Activated T-helper 9 cell treated with anti-CD3 and anti-CD28 coated beads, Interleukin-2, amount 50 U/mL, for 16 hours (primary cell): ENCODE measurements around the gene KAT8.
"Not testable (repeated sequence)": the region's sequence is repeated elsewhere in the genome, so short reads cannot be mapped to it uniquely, and the experiment has no call there.

Source experiments
- DNase-seq: peaks from one replicate; pipeline ENCODE4 v3.0.0-alpha.2; 2020; ENCODE audit warnings: low read depth

Gene KAT8

DNA sequence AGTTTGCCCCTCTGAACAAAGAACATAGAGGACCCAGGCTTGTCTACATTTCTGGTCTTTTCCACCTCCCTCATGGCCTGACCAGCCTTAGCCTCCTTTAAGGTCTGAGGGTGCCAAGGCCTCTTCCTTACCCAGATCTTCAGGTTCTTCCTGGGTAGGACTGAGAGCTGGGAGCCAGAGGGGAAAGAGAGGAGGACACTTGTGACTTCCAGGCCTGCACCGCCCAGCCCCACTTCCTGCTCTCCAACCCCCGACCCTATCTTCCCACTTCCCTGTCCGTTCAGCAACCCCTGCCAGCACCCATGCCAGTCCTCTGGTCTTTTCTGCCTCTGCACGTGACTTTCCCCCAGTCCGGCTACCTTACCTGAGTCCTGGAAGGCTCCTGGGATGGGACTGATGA is 31.9 kb downstream of the KAT8 start:
- DNase-seq, result no peak

DNA sequence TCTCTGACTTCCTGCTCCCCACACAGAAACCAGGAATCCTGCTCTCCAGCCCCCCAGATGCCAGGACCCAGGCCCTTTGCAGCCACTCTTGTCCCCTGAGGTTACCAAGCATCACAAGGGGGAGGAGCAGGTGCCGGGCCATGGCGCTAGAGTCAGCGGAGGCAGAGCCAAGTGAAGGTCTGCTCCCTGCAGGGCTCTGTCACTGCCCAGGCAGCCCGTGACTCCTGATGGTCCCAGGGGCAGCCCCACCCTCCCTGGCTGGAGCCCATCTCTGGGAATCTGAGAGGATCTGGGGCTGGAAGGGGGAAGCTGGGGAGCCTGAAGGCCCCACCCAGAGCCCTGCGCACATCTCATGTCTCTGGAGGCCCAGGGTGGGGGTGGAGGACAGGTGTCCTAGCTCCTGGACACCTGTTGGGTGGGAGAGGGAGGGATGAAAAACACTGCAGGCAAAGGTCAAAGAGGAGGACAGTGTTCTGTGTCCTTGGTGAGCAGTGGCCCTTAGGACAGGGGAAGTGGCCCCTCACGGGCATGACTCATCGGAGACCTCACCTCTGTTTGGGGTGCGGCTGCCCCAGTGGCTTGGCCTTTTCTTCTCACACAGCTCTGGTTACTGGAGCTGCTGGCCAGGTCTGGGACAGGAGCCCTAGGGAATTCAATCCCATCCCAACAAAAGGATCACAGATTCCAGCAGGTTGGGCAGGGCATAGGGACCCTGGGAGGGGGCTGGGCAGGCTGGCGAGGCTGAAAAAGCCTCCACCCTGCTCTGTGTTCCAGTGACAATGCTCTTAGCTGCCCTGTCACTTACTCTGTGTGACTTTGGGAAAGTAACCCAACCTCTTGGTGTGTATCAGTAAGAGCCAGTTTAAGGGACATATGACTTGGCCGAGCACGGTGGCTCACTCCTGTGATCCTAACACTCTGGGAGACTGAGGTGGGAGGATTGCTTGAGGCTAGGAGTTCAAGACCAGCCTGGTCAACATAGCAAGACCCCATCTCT is 32.7 kb downstream of the KAT8 start, which contains the start of gene PRSS36:
Gene PRSS36, minus strand, starts transcription at position 173 of the 997 bp plus-strand sequence. Its CDS starts 31 bp downstream, at position 142.
- DNase-seq, result no peak

DNA sequence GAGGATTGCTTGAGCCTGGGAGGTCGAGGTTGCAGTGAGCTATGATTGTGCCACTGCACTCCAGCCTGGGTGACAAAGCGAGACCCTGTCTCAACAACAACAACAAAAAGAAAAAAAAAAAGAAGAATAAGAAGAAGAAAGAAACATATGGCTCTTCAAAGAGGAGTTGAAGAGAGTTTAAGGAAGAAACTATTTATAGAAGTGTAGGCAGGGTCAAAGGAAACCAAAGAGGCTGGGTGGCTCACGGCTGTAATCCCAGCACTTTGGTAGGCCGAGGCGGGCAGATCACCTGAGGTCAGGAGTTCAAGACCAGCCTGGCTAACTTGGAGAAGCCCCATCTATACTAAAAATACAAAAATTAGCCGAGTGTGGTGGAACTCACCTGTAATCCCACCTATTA is 33.5 kb downstream of the KAT8 start:
- DNase-seq, result not testable (repeated sequence)

DNA sequence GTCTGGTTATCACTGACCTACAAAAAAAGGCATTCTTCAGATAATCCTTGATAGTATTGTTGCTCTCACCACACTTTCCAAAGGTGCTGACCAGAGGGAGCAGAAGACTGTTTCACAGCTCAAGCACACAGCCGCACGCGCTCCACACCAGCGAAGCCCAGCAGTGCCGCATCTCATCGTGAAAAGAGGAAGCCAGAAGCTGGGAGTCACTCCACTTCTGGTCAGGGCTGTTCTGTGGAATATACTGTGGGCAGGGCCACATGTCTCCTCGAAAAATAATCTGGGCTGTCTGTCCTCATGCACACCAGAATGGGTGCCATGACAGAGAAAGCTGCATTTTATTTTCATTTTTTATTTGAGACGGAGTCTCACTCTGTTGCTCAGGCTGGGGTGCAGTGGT is 39.7 kb downstream of the KAT8 start:
- no peak for DNase-seq

DNA sequence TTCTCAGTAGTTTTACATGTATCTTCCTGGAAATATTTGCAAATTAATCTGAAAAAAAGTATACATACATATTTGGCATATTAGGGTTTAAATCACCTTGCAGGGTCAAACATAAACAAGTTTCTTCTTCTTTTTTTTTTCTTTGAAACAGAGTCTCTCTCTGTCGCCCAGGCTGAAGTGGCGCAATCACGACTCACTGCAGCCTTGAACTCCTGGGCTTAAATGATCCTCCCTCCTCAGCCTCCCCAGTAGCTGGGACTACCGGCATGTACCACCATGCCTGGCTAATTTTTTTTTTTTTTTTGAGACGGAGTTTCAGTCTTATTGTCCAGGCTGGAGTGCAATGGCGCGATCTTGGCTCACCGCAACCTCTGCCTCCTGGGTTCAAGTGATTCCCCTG is 49.9 kb downstream of the KAT8 start:
- DNase-seq, result no peak

DNA sequence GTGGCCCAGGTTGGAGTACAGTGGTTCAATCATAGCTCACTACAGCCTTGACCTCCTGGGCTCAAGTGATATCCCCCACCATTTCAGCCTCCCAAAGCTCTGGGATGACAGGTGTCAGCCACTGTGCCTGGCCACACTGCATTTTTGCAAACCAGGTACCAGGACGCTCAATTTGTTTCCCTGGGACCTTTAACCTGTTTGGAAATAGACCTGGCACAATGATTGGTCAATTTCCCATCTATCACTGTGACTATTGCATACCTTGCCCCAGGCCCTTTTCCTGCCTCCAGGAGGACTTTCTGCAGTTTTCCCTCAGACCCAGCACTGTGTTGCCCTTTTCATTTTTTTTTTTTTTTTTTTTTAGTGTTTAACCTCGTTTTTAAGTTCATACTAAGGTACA is 51.4 kb downstream of the KAT8 start:
- DNase-seq, result no peak

DNA sequence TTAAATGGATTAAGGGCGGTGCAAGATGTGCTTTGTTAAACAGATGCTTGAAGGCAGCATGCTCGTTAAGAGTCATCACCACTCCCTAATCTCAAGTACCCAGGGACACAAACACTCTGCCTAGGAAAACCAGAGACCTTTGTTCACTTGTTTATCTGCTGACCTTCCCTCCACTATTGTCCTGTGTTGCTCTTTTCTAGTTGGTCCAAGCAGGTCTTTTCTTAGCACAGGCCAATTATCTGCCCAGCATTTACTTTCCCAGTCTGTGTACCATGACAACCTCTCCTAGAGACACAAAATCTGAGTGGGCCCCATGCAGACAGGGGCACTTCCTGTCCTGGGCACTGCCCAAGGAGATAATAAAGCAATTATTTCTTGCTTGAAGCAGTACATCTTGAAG is 52.6 kb downstream of the KAT8 start:
- DNase-seq, result not testable (repeated sequence)

DNA sequence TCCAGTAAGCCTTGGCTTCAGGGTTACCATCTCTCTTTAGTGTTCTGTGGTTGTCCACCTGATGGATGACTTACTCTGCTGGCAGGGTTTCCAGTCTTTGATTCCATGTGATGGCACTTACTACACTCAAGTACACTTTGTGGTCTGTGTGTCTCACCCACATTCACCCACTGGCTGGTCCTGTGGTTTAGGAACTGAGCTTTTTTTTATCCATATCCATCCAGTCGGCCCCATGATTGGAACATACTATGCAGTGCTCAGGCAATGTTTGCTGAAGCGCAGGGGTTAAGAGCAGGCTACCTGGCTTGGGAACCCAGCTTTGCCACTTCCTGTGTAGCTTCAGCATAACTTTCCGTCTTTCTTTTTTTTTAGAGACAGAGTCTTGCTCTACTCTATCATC is 59.7 kb downstream of the KAT8 start:
- no peak for DNase-seq

DNA sequence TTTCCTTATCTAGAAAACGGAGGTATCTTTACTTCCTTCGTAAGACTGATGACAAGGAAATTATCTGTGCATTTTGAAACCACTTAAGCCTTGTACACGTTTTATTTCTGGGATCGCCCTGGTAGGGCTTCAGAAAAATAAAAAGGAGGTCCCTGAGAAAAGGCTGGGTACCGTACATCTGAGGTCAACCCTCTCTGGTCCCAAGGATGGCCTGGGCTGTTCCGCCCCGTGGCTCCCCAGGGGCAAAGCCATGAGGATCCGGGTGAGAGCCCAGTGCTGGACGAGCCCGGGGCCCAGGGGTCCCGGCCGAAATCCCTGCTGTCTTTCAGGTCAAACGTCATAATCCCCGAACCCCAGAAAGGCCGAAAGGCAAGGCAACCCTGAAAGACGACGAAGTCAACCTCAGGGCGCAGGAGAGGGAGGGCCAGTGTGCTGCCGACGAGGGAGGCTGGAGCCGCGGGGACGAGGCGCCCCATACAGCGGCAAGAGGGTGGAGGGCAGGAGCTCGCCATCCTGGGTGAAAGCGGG is 61.8 kb downstream of the KAT8 start:
- DNase-seq, result no peak

DNA sequence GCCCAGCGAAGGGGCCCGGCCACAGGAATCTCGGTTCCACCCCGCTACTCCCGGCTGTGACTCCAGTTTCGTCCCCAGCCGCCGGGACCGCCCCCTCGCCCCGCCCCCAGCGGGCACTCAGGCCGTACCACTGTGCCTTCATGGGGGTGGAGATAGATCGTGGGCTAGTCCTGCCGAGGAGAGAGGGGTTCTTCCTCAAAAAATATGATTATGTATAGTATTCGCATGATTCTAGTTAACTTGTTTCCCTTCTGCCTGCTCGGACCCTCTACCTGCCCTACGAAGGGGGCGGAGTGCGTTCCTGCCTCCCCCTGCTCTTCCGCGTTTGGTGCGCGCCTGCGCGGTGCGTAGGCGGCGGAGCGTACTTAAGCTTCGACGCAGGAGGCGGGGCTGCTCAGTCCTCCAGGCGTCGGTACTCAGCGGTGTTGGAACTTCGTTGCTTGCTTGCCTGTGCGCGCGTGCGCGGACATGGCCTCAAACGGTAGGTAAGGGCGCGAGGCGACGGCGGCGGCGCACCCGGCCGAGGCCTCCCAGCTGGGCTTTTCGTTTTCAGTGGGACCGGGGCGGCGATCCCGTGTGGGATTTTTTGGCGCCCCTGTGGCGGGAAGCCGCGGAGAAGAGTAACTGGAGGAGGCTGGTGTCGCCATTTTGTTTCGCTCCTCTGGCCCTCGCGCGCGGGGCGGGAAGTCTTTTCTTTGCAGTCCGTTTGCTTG is 62.4 kb downstream of the KAT8 start, which contains the start of gene FUS:
Gene FUS, plus strand, starts transcription at position 393 of the 713 bp plus-strand sequence. Its CDS starts 76 bp downstream, at position 469.
- peak; percentile 85 for DNase-seq
